Prostate gland (tissue), 2 donors: ENCODE measurements around the gene SPINK1.

Source experiments
- POLR2A ChIP-seq: fragments of 450-650 bp; IDR thresholded peaks from one replicate; pipeline ENCODE4 v1.6.1; 2016; ENCODE audit warnings: antibody characterized with exemption, mild to moderate bottlenecking
- TF ChIP-seq, protein P1 (sequence below), 4 experiments: fragments of 200-600 bp in 2 of 4; fragments of 450-650 bp in 2 of 4; sonication (generic) in 2 of 4; IDR thresholded peaks; 1 replicate in 3 of 4; 2 replicates in 1 of 4; pipeline ENCODE4 v1.5.1; 2016 to 2019; ENCODE audit warnings: antibody characterized with exemption in 4 of 4, mild to moderate bottlenecking in 2 of 4, moderate library complexity in 2 of 4

GRCh38 chr5:147805030-147805454 is 26.4 kb downstream of the SPINK1 start:
- TF ChIP-seq POLR2A = no peak
- TF ChIP-seq, protein P1, sequence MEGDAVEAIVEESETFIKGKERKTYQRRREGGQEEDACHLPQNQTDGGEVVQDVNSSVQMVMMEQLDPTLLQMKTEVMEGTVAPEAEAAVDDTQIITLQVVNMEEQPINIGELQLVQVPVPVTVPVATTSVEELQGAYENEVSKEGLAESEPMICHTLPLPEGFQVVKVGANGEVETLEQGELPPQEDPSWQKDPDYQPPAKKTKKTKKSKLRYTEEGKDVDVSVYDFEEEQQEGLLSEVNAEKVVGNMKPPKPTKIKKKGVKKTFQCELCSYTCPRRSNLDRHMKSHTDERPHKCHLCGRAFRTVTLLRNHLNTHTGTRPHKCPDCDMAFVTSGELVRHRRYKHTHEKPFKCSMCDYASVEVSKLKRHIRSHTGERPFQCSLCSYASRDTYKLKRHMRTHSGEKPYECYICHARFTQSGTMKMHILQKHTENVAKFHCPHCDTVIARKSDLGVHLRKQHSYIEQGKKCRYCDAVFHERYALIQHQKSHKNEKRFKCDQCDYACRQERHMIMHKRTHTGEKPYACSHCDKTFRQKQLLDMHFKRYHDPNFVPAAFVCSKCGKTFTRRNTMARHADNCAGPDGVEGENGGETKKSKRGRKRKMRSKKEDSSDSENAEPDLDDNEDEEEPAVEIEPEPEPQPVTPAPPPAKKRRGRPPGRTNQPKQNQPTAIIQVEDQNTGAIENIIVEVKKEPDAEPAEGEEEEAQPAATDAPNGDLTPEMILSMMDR (IDR thresholded peaks at IDR 0.05) = no peak
